H1 (cell line): ENCODE measurements around the gene COTL1.

ENCODE experiments used
- CEBPB ChIP-seq: IDR thresholded peaks from 2 replicates; pipeline ENCODE4 v1.6.1; 2012; ENCODE audit warnings: low read depth, low read length
- CHD1 ChIP-seq: IDR thresholded peaks from 2 replicates; pipeline ENCODE4 v1.6.1; 2012; ENCODE audit warnings: low read depth, low read length, improper control_type of control experiment
- CREB1 ChIP-seq: IDR thresholded peaks from 2 replicates; pipeline ENCODE4 v1.6.1; 2012; ENCODE audit warnings: inconsistent platforms
- CTCF ChIP-seq, 3 experiments: IDR thresholded peaks; 1 replicate in 2 of 3; 2 replicates in 1 of 3; pipeline versions ENCODE4 v1.5.1 to v1.6.1; 2011; ENCODE audit warnings: low read length in 3 of 3, mild to moderate bottlenecking in 3 of 3, inconsistent platforms in 2 of 3, low read depth in 1 of 3, moderate library complexity in 1 of 3; ENCODE audit not compliant: insufficient read depth in 1 of 3; ENCODE audit errors: control extremely low read depth in 1 of 3
- EP300 ChIP-seq, 2 experiments: IDR thresholded peaks; 1 replicate in 1 of 2; 2 replicates in 1 of 2; pipeline ENCODE4 v1.6.1; 2011 to 2012; ENCODE audit warnings: low read depth in 2 of 2, low read length in 2 of 2, mild to moderate bottlenecking in 2 of 2, borderline replicate concordance in 1 of 2, inconsistent platforms in 1 of 2, moderate library complexity in 1 of 2
- EZH2 ChIP-seq: fragments of 200-600 bp; sonication (generic); IDR thresholded peaks from 2 replicates; pipeline ENCODE4 v1.7.1; 2012; ENCODE audit warnings: low read depth, mild to moderate bottlenecking, moderate library complexity, low read length, inconsistent platforms; ENCODE audit not compliant: severe bottlenecking
- KDM5A ChIP-seq: fragments of 200-600 bp; IDR thresholded peaks from 2 replicates; pipeline ENCODE4 v1.7.1; 2012; ENCODE audit warnings: mild to moderate bottlenecking, low read length, inconsistent platforms, mixed read lengths
- MAFK ChIP-seq: IDR thresholded peaks from 2 replicates; pipeline ENCODE4 v1.6.1; 2012; ENCODE audit warnings: low read depth, mild to moderate bottlenecking, improper control_type of control experiment, low read length
- MAX ChIP-seq: IDR thresholded peaks from 2 replicates; pipeline ENCODE4 v1.6.1; 2012; ENCODE audit warnings: inconsistent platforms
- POLR2A ChIP-seq, 2 experiments: IDR thresholded peaks; 1 replicate in 1 of 2; 2 replicates in 1 of 2; pipeline ENCODE4 v1.6.1; 2011; ENCODE audit warnings: low read depth in 2 of 2, low read length in 2 of 2, mild to moderate bottlenecking in 2 of 2; ENCODE audit errors: control extremely low read depth in 1 of 2
- POLR2AphosphoS5 ChIP-seq: IDR thresholded peaks from 2 replicates; pipeline ENCODE4 v1.6.1; 2011; ENCODE audit warnings: low read depth, low read length
- SIN3A ChIP-seq, 2 experiments: IDR thresholded peaks in 1 of 2; conservative IDR thresholded peaks in 1 of 2; 2 replicates each; pipeline ENCODE4 v1.6.1; 2011 to 2012; ENCODE audit warnings: low read length in 2 of 2, improper control_type of control experiment in 1 of 2, low read depth in 1 of 2, mild to moderate bottlenecking in 1 of 2
- YY1 ChIP-seq: IDR thresholded peaks from 2 replicates; pipeline ENCODE4 v1.6.1; 2011; ENCODE audit warnings: low read depth, mild to moderate bottlenecking, low read length

GRCh38 chr16:84543253-84543652 lies 74.6 kb downstream of the COTL1 start:
- TF ChIP-seq CTCF (IDR thresholded peaks at IDR 0.05; ENCODE audit: control extremely low read depth in 1 of 3, insufficient read depth in 1 of 3, low read depth in 1 of 3, low read length in 3 of 3) (no peak), CEBPB (no peak), MAFK (no peak), EP300 (IDR thresholded peaks at IDR 0.05; ENCODE audit: borderline replicate concordance in 1 of 2, low read depth in 2 of 2, low read length in 2 of 2) (no peak), POLR2A (IDR thresholded peaks at IDR 0.05; ENCODE audit: control extremely low read depth in 1 of 2, low read depth in 2 of 2, low read length in 2 of 2) (no peak), KDM5A (no peak), YY1 (no peak), SIN3A (conservative IDR thresholded peaks at IDR 0.05 in 1 of 2, IDR thresholded peaks at IDR 0.05 in 1 of 2; ENCODE audit: low read depth in 1 of 2, low read length in 2 of 2) (no peak), MAX (no peak), EZH2 (no peak), CREB1 (no peak), POLR2AphosphoS5 (no peak), CHD1 (no peak)
